Esophagus muscularis mucosa (tissue), 4 donors: ENCODE measurements around the gene CNOT4. TPM values are rescaled to one million over a fixed set of nuclear protein-coding genes. Genes with fewer than 3 reads are reported as not detected.

Source experiments
- DNase-seq: peaks from one replicate; pipeline ENCODE4 v3.0.0-alpha.2; 2017; ENCODE audit errors: extremely low spot score
- H3K27ac ChIP-seq, 4 donors: fragments of 200-600 bp; sonication (generic); replicated peaks in 1 of 4; 1 replicate in 3 of 4; 2 replicates in 1 of 4; pipeline ENCODE4 v1.5.1; 2016 to 2019; ENCODE audit warnings: mild to moderate bottlenecking in 1 of 4
- H3K27me3 ChIP-seq, 4 donors: fragments of 200-600 bp; sonication (generic); one replicate each; pipeline versions ENCODE4 v1.5.1 to v1.6.0; 2016 to 2019
- H3K36me3 ChIP-seq, 4 donors: fragments of 200-600 bp; sonication (generic); one replicate each; pipeline ENCODE4 v1.5.1; 2016 to 2019
- H3K4me1 ChIP-seq, 4 donors: fragments of 200-600 bp; sonication (generic); one replicate each; pipeline ENCODE4 v1.5.1; 2016 to 2019
- H3K4me3 ChIP-seq, 4 donors: fragments of 200-600 bp; sonication (generic); 1 replicate in 2 of 4; 2 replicates in 2 of 4; pipeline ENCODE4 v1.5.1; 2016 to 2019; ENCODE audit warnings: mild to moderate bottlenecking in 4 of 4, moderate library complexity in 1 of 4
- H3K9me3 ChIP-seq, 4 donors: fragments of 200-600 bp; sonication (generic); 1 replicate in 3 of 4; 2 replicates in 1 of 4; pipeline ENCODE4 v1.5.1; 2016 to 2019
- EP300 ChIP-seq: sonication (generic); formaldehyde crosslinking; IDR thresholded peaks from one replicate; pipeline ENCODE4 v1.6.1; 2017; ENCODE audit warnings: antibody characterized with exemption
- POLR2A ChIP-seq: fragments of 450-650 bp; IDR thresholded peaks from one replicate; pipeline ENCODE4 v1.6.1; 2017; ENCODE audit warnings: antibody characterized with exemption, moderate library complexity, mild to moderate bottlenecking, low read depth
- POLR2AphosphoS5 ChIP-seq, 2 donors: sonication (generic); formaldehyde crosslinking; IDR thresholded peaks; one replicate each; pipeline ENCODE4 v1.6.1; 2017; ENCODE audit warnings: antibody characterized with exemption in 2 of 2
- WGBS: methylation state at CpG from one replicate; pipeline ENCODE4 v1.1.5; 2018; 5-methylcytosine and 5-hydroxymethylcytosine counted together
- intact Hi-C: fragments of 100-400 bp; cut with DNase I; formaldehyde crosslinking; loops from one replicate; pipeline ENCODE4 v1.15.1; 2023
- total RNA-seq, 4 donors: library from RNA; depleted of rRNA; stranded (reverse); fragments of >200 nt; gene quantifications; one replicate each; pipeline versions ENCODE4 v1.1.0 to v1.2.1, GENCODE V29; 2016
- TF ChIP-seq, protein P1 (sequence below), 3 experiments: fragments of 200-600 bp in 2 of 3; fragments of 450-650 bp in 1 of 3; sonication (generic) in 2 of 3; IDR thresholded peaks; one replicate each; pipeline ENCODE4 v1.5.1; 2017 to 2019; ENCODE audit warnings: antibody characterized with exemption in 3 of 3, mild to moderate bottlenecking in 2 of 3, moderate library complexity in 1 of 3

The CNOT4 gene, protein sequence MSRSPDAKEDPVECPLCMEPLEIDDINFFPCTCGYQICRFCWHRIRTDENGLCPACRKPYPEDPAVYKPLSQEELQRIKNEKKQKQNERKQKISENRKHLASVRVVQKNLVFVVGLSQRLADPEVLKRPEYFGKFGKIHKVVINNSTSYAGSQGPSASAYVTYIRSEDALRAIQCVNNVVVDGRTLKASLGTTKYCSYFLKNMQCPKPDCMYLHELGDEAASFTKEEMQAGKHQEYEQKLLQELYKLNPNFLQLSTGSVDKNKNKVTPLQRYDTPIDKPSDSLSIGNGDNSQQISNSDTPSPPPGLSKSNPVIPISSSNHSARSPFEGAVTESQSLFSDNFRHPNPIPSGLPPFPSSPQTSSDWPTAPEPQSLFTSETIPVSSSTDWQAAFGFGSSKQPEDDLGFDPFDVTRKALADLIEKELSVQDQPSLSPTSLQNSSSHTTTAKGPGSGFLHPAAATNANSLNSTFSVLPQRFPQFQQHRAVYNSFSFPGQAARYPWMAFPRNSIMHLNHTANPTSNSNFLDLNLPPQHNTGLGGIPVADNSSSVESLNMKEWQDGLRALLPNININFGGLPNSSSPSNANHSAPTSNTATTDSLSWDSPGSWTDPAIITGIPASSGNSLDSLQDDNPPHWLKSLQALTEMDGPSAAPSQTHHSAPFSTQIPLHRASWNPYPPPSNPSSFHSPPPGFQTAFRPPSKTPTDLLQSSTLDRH
- 10 to 100 TPM; 18.6 to 28.7 (median 26.4) TPM for total RNA-seq

DNA sequence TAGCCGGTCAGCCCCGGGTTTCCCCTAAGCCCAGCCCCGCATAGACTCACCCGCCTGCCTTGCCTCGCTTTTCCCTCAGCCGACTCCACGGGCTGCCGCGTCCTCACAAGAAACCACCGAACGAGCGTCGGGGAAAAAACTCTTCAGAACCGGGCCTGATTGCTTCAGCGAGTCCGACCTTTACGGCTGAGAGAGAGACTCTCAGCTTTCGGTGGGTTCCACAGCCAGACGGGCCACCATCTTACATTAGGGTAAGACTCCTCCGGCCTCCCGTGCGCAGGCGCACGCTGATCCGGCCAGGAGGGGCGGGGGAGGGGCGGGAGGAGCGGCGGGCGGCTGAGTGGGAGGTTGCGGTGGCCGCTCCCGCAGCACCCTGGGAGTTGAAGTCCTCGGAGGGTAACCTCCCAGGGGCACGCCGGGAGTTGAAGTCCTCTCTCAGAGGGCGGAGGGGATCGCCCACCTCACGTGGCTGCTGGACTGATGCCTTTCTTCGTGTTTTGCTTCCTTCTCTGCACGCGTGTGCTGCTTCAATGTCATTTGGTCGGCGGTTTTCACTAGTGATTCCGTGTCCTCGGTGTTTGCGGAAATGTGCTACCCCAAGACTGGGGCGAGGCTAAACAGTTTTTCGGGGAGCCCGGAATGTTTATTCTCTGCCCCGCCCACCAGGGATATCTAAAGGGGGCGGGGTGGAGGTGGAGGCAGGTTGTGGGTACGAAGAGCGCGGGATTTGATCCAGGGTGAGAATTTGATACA lies at the start of gene CNOT4:
CNOT4 (minus strand) TSS at position 264 of the 753 bp plus-strand sequence. CDS start 71,771 bp downstream, outside the sequence.
- intact Hi-C loops: loop anchor here (2.0 kb wide), 2 partner anchors 49 to 229 kb away; no protein-coding TSS in a partner anchor
- peak; percentile 97 for DNase-seq
- no peaks in the 10 kb centered on the region for H3K27me3 ChIP-seq
- TF ChIP-seq POLR2A (no peak), POLR2AphosphoS5 (IDR thresholded peaks at IDR 0.05) (peak; percentile 81 to 86), EP300 (no peak)
- TF ChIP-seq, protein P1, sequence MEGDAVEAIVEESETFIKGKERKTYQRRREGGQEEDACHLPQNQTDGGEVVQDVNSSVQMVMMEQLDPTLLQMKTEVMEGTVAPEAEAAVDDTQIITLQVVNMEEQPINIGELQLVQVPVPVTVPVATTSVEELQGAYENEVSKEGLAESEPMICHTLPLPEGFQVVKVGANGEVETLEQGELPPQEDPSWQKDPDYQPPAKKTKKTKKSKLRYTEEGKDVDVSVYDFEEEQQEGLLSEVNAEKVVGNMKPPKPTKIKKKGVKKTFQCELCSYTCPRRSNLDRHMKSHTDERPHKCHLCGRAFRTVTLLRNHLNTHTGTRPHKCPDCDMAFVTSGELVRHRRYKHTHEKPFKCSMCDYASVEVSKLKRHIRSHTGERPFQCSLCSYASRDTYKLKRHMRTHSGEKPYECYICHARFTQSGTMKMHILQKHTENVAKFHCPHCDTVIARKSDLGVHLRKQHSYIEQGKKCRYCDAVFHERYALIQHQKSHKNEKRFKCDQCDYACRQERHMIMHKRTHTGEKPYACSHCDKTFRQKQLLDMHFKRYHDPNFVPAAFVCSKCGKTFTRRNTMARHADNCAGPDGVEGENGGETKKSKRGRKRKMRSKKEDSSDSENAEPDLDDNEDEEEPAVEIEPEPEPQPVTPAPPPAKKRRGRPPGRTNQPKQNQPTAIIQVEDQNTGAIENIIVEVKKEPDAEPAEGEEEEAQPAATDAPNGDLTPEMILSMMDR (IDR thresholded peaks at IDR 0.05): peak in 1 of 3 experiments; percentile 8
- no peaks in the 10 kb centered on the region for H3K36me3 ChIP-seq
- H3K4me3 ChIP-seq: peak within 1 kb of the TSS; percentile 66 to 90 (median 80)
- no peaks in the 10 kb centered on the region for H3K9me3 ChIP-seq
- peak within 1 kb of the TSS; percentile 90 to 94 (median 91) for H3K27ac ChIP-seq
- peaks cover 17 to 45% (median 38%) of the 10 kb centered on the region in 4 donors for H3K4me1 ChIP-seq
- 0% methylated on average over 27 of the region's 55 CpGs for WGBS

DNA sequence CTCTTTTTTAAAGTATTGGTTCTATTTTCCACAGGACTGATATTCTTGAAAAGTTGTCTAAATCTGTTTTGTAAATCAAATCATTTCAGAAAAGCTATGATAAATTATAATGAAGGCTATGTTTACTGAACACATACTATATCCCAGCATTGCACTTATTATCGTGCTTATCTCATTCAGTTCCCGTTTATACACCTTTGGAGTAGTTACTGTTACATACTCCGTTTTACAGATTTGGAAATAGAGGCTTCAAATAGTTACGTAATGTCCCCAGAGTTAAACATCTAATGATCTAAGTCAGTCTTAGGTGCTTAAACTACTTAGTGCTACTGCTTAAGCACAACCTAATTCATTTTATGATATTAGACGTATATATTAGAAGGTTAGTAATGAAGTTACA lies 49.0 kb upstream of the CNOT4 start:
- Histone ChIP-seq H3K9me3 (no peaks in the 10 kb centered on the region), H3K4me1 (peaks cover 9 to 24% (median 21%) of the 10 kb centered on the region in 4 donors), H3K27ac (peak overlapping the region; percentile 88 to 90 (median 88)), H3K36me3 (no peaks in the 10 kb centered on the region), H3K27me3 (no peaks in the 10 kb centered on the region), H3K4me3 (peak overlapping the region; percentile 64 to 86 (median 72))
- TF ChIP-seq, protein P1 (IDR thresholded peaks at IDR 0.05): no peak
- no peak for TF ChIP-seq EP300
- no peak for TF ChIP-seq POLR2AphosphoS5 (IDR thresholded peaks at IDR 0.05)
- TF ChIP-seq POLR2A: no peak
- intact Hi-C loops: loop anchor here (2.0 kb wide), 2 partner anchors 48 to 278 kb away; partner anchors contain the start of gene CNOT4
- no peak for DNase-seq
- 54% methylated on average over 5 of the region's 5 CpGs for WGBS

DNA sequence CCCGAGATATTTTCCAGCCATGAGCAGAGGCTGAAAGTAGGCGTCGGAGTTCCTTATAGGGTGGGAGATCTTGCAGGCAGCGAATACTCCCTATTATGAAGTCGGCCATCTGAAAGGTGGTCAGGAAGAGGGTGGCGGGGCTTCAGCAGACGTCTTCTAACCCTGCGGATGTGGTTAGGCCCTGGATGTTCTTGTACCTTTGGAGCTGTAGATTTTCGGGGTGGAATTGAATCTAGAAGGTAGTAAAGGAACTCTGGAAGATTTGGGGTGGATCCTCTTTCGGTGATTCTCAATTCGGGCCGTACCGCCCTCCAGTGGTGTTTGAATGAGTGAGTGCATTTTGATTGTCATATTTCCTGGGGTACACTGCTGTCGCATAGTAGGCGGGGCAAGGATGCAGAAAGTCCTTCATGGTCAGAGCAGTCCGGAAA lies 48.5 kb upstream of the CNOT4 start:
- H3K9me3 ChIP-seq: no peaks in the 10 kb centered on the region
- intact Hi-C loops: loop anchor here (2.0 kb wide), 2 partner anchors 48 to 278 kb away; partner anchors contain the start of gene CNOT4
- peak overlapping the region; percentile 64 to 86 (median 72) for H3K4me3 ChIP-seq
- H3K27me3 ChIP-seq: no peaks in the 10 kb centered on the region
- no peak for TF ChIP-seq POLR2AphosphoS5 (IDR thresholded peaks at IDR 0.05)
- no peak for TF ChIP-seq EP300
- TF ChIP-seq POLR2A: no peak
- TF ChIP-seq, protein P1 (IDR thresholded peaks at IDR 0.05): peak; percentile 47 to 51 (median 47)
- 0% methylated on average over 10 of the region's 16 CpGs for WGBS
- peaks cover 9 to 24% (median 21%) of the 10 kb centered on the region in 4 donors for H3K4me1 ChIP-seq
- H3K27ac ChIP-seq: peak overlapping the region; percentile 88 to 90 (median 88)
- no peaks in the 10 kb centered on the region for H3K36me3 ChIP-seq
- no peak for DNase-seq

DNA sequence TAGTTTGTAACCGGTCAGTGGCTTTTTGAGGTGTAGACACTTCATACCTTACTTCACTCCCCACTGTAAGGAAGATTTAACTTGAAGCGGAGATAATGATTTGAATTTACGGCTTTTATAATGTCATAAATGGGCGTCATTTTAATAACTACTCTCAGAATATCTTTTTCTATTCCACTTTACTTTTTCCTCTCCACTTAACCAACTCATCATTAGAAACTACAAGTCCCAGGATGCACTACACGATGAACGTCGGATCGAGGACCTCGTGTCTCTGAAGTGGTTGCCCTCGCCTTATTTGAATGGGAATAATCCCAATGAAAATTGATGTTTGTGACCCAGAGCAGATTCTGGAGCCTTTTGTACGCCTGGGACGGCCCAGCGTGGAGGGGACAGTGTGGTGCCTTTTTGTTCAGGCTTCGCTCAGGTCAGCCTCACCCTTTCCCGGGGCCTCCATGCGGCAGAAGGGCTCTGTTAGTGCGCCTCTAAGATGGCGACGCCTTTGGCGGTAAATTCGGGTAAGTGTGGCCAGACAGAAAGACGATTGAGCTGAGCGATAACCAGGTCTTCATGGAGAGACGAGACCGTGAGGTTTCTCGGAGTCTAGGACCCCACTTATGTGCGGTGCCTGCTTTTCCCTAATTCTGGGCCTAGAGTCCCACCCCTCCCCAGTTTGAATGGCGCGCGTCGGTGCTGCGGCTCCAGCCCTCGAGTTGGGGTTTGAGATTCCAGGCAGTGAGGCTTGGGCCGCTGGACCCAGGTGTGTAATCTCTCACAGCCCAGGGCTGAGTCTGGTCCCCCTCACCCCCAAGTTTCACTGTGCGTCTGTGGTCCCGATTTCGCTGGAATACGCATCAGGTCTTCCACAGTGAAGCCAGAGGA lies 47.8 kb upstream of the CNOT4 start, which contains the start of gene NUP205:
NUP205 (plus strand) TSS at position 463 of the 882 bp plus-strand sequence; CDS start at position 491, 28 bp downstream.
- WGBS: 6% methylated on average over 20 of the region's 38 CpGs
- Histone ChIP-seq H3K4me1 (peaks cover 9 to 24% (median 21%) of the 10 kb centered on the region in 4 donors), H3K27ac (peak within 1 kb of the TSS; percentile 88 to 90 (median 88)), H3K36me3 (no peaks in the 10 kb centered on the region), H3K9me3 (no peaks in the 10 kb centered on the region), H3K4me3 (peak within 1 kb of the TSS; percentile 64 to 86 (median 72)), H3K27me3 (no peaks in the 10 kb centered on the region)
- DNase-seq: no peak
- TF ChIP-seq POLR2AphosphoS5 (IDR thresholded peaks at IDR 0.05): peak; percentile 55 to 69
- TF ChIP-seq, protein P1 (IDR thresholded peaks at IDR 0.05): peak in 1 of 3 experiments; percentile 30
- TF ChIP-seq EP300: no peak
- no peak for TF ChIP-seq POLR2A
- intact Hi-C loops: loop anchor here (2.0 kb wide), 2 partner anchors 47 to 277 kb away; partner anchors contain the start of gene CNOT4
